HG02870 (cell line): Measurements from ENCODE around the gene MEGF11.

Source experiments
- ATAC-seq: cut with Tn5 transposase; IDR thresholded peaks from one replicate; pipeline ENCODE4 v1.9.1; 2021; ENCODE audit warnings: mild to moderate bottlenecking, moderate library complexity; ENCODE audit not compliant: unreplicated experiment

The MEGF11 gene

DNA sequence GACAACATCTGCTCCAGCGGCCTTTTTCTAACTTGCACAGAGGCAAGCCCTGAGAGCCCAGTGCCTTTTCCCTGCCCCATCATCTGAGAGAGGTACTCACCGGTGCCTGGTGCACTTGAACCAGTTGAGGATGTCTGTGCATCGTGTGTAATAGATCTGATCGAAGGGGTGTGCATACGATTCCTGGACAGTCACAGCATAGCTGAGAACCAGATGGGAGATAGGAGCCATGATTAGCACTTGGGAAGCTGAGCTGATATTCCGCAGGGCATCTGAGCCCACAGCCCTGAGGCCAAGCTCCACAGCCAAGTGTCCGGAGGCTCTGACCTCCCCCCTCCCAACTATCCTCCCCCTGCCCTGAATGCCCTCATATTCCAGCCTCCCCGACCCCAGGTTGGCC is 129.8 kb downstream of the MEGF11 start:
- ATAC-seq: no peak

DNA sequence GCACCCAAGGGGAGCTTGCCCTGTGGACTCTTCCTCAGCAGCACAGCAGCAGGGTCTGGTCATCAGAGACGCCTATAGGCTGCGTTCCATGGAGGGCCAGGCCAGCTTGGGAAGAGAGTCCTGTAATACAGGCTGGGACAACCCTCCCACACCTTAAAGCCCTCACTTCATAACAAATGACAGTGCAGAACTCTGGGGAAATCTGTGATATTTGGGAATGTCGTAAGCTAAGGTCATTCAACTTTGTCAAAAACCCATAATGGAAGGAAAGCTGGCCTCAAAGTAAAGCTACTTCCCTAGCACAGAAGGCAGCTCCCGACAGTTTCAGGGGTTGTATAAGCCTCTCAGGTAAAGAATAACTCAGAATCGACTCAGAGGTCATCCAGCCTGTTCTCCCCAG is 133.1 kb downstream of the MEGF11 start:
- ATAC-seq: no peak

DNA sequence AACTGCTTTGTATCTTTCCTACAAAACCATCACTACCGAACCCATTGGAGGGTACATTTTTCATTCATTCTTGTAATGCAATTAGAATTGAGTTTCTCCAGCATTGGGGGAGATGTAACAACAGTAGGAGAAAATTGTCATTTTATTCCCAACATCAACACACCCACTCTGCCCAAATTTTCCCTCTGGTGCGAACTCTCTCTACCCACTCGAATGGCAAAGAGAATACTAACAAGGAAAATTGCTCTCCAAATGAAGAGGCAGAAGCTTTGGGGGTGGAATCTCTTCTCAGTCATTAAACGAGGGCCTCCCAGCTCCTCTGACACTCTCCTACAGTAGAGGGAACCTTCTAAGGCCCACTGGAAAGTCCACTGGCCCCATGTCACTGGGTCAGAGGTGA is 135.7 kb downstream of the MEGF11 start:
- no peak for ATAC-seq

DNA sequence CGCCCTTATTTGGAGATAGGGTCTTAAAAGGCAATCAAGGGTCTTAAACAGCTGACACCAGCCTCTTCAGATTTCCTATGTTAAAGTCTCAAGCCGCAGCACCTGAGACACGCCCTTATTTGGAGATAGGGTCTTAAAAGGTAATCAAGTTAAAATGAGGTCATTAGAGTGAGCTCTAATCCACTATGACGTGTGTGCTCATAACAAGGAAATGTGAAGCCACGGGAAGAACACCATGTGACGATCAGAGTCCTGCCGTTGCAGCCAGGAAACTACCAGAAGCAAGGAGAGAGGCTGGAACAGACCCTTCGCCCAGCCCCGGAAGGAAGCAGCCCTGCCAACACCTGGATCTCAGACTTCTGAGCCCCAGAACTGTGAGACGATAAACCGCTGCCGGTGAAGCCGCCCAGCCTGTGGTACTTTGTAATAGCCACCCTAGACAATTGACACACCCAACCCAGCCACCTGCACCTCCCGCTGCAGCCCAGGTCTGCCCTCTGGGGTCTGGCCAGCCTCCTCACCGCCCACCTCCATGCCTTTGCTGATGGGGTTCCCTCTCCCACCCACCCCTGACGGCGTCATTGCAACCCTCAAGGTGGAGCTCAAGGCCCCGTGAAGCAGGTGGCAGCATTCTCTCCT is 137.9 kb downstream of the MEGF11 start:
- ATAC-seq: no peak

DNA sequence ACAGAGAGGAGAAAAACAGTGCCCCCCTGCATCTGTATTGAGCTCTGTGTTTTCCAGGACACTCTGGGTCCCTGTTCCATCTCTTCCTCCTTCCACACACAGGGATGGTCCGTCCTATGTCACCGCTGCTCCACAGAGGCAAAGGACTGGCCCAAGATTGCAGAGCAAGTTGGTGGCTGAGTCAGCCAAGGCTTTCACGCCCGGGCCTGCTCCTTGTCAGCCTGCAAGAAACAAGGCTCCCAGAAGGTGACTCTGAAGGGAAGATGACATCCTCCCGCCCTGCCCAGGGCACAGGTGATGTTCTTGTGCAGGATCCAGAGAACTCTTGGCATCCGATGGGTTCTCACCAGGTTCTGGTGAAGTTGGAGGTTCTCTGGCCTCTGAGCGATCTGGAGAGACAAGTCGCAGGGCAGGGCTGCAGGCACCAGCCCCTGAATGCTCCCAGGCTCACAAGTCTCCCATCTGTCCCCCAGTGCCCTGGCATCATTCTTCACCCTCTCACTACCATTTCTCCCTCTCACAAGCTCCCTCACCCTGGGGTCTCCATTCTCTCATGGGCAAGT is 138.6 kb downstream of the MEGF11 start:
- no peak for ATAC-seq

DNA sequence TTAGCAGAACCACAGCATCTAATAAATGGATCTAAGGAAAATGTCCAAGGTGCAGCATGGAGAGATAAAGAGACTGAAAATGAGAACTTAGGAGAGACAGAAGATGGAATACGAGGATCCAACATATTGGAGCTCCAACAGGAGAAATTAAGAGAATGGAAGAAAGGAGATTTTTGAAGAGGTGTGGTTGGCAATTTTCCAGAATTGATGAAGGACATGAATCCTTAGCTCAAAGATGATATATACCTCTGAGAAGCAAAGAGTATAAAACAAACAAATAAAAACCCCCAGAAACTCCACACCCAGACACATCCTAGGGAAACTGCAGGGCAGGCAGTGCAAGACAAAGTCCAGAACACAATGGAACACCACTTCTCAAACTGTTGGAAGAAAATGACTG is 141.2 kb downstream of the MEGF11 start:
- no peak for ATAC-seq

DNA sequence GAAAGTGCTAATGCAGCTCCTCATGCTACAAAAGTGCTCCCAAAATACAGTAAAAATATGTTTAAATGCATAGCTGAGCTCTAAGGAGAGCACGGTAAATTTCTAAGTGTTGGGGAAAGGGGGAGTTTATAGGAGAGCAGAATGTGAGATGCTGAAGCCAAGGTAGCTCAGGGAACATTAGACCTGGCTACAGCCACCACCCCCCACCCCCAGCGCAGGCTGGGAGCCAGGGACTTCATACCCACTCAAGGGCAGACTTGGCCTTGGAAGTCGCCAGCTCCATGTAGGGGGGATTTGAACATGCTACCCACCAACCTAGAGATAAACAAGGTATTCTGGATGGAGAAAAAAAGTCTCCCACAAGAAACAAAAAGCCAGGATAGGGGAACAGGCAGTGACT is 142.2 kb downstream of the MEGF11 start:
- no peak for ATAC-seq

DNA sequence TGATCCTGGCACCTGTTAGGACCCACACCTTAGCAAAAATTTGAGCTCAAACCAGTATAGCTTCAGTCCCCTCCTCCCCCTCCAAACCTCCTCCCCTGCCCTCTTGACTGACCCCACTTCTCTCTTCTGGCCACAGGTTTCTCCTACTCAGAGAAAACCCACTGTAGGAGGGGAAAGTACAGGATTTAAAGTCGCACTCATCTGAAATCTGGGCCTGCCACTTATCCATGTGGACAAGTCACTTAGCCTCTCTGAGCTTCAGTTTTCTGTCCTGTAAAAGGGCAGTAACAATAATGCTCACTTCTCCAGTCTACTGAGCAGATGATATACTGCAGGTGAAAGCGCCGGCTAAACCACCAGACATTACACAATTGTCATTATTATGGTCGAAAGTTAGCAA is 142.7 kb downstream of the MEGF11 start:
- ATAC-seq: no peak

DNA sequence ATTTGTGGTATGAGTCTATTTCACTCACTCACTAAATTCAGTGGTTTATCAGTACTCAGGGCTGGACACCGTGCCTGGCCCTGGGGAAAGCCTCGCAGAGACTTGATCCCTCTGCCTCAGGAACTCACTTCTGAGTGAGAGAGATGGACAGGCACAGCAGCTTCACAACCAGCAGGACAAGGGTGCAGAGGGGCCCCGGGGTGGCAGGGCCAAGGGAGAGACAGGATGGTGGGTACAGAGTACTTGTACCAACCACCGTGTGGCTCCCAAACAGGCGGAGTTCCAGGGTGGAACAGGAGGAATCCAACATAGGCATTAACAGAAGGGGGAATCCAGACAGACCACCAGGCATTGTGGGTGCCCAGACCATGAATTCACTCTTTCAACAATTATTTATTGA is 143.7 kb downstream of the MEGF11 start:
- no peak for ATAC-seq

DNA sequence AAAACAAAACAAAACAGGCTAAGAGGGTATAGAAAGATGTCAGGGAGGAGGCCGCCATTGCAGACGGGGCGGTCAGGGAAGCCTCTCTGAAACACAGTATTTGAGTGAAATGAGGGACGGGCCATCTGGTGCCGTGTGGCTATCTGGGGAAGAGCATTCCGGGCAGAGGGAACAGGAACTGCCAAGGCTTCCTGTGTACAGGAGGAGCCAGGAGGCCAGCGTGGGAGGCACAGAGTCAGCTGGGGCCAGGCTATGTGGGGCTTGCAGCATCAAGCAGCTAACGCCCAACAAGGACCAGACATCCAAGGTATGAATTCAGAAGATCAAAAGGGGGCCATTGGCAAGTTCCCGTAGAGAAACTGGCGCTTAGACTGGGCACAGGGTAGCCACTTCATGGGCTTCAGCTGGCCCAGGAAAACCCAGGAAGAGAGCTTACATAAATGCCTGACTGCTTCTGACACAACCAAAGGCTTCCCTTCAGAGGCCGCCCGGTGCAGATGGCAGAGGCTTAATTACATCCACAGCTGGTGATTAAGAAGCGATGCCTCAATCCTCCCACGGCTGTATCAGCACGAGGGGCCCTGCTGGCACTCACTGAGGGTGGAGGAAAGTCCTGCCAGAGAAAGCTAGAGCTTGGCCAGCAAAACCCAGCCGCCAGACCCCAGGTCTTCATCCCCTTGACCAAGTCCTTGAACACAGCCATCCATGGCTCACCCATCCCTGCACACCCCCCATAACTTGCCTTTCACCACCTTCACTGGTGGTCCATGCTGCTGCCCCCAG is 144.9 kb downstream of the MEGF11 start:
- no peak for ATAC-seq

DNA sequence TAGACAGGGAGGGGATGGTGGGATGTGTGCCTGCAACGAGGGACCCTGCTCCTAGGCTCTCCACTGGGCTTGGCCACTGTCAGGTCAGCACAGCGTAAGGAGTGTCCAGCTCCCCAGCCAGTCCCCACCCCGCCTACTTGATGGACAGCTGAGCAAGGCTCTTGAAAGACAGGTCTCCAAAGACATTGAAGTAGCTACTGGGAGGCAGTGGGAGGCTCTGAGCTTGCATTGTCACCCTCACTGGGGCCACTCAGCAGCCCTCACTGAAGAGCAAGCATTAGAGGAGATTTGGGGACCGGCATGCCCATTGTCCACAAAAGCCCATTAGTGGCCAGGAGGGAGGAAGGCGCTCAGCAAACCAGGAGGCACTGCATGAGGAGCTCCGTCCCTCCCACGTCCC is 146.5 kb downstream of the MEGF11 start:
- ATAC-seq: no peak

DNA sequence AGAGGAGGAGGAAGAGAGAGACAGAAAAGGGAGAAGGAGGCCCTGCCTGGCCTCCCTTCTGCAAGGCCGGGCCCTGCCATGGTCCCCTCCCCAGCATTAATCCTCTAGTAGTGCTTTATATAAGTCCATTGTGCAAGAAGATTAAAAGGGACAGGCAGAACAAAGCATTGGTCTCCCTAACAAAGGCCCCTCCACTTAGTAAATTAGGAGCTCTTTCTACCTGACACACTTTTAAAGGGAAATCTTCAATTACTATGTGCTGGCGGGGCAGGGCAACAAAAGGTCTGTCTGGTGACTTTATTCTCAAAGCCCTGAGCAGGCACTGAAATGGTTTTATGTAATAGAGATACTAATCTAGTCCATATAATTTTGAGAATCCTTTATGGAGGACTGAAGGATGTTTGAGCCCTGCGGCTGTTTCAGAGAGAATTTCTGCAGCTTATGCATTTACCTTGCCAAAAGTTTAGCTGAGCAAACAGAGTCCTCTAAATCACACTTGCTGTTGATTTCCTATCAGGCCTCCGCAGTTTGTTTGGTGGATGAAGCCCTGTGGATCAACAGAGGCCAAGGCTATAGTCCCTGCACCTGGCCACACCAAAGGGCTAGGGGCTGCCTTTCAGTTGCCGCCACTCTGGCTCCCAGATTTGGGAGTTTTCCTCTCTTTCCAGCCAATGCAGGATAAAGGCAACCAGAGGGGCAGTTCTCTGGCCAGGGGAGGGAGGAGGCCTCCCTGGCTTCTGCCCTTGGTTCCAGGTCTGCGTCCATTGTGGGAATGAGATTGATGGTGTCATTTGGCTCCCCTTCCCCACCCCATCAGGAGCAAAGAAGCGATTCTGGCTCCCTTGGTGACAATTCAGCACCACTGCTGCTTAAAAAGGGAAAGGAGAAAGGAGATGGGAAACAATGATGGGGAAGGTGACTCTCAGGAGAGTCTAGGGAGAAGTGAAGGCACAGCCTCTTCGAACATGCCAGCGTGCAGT is 148.0 kb downstream of the MEGF11 start:
- no peak for ATAC-seq

DNA sequence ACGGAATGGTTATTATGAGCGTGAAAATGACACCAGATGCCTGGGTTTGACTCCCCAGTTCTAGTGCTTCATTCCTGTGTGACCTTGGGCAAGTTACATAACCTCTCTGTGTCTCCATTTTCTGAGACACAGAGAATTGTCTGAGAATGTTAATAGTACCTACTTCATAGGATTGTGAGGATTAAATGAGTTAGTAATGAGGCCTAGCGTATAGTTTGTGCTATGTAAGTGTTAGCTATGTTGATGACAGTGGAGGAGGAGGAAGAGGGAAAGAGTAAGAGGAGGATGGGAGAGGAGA is 150.3 kb downstream of the MEGF11 start:
- no peak for ATAC-seq

DNA sequence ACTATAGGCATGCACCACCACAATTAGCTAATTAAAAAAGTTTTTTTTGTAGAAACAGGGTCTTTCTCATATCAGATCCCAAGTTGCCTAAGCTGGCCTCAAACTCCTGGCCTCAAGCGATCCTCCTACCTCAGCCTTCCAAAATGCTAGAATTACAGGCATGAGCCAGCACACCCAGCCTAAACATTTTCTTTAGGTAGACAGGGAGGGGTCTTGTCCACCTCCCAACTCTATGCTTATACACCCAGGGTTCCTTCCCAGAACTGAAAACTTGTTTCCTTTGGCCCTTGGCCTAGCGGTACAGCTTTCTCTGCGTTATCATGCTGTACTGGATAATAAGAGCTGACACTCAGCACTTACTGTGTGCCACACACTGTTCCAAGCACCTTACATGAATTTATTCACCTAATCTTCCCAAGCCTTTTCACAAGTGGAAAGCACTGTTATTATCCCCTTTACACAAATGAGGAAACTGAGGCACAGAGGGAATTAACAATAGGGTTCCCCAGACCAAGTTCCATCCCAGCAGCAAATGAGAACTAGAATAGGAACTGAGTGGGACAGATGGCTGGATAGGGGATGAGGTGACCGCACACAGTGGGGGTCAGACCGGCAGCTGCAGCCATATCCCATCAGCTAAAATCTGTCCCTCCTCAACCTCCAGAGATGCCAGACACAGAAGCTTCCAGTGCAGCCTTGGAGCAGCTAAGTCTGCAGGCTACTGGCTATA is 150.8 kb downstream of the MEGF11 start:
- no peak for ATAC-seq

DNA sequence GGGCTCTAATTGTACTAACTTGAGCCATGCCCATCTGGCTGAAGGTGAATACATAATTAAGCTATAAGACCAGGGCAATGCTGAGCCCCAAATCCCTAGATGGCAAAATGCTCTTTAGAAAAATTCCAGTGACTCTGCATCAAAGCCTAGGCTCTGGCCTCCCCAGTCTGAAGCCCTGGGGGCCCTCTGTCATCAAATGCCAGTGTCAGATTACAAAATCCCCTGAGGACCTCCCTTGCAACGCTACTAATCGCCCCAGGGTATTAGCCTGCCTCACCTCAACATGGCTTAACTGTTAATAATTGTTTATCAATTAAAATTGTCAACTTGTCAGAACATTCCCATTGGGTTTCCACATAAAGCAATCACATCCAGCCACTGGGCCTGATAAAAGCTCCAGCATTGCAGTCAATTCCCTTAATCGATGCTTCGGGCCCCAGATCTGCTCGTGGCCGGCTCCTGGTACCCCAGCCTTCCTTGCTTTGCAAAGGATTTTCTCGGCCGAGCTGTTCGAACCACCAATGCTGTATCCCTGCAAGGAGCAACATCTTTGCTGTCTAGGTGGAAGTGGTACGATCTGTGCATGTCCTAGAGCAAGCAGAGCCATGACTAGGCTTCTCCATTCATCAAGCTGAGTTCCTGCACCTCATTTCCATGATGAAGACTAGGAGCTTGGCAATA is 151.7 kb downstream of the MEGF11 start:
- no peak for ATAC-seq

DNA sequence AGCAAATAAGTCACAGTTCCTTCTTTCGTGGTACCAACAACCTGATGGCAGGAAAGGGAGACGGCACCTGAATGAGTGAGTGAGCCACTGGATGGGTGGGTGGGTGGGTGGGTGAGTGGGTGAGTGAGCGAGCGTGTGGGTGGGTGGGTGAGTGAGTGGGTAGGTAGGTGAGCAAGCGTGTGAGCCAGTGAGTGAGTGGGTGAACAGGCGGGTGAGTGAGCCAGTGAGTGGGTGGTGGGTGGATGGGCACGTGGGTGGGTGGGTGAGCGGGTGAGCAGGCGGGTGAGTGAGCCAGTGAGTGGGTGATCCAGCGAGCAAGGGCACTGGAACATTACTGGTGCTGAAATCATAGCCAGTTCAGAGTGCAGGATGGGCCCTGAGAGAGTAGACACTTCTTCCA is 152.8 kb downstream of the MEGF11 start:
- ATAC-seq: no peak

DNA sequence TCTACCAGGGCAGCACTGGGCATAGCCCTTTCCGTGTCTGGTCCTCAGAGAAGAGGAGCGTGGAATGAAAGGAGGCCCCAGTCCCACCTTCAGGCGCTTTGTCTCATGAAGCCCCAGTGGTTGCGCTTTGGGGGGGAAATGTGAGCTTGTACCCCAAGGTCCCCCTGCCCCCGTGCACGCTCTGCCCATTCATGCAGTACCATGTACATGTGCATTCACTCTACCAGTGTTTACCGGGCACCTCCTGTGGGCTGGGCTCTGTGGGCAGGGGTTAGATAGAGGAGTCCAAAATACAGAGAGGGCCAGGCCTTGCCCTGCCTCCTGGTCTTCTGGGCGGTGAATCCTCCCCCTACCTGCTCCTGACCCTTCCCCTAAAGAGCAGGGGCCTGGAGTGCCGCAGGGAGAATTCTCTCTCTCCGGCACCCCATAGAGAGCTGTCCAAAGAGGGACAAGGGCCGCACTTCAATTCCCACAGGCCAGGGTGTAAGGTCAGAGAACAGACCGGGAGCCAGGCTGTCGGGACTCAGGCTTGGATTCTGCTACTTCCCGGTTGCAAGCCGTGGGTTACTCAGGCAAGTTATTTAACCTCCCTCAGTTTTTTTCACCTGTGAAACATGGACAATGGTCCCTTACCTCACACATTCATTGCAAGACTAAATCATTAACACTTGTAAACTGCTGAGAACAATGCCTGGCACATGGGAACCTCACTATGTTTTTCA is 153.4 kb downstream of the MEGF11 start:
- no peak for ATAC-seq

DNA sequence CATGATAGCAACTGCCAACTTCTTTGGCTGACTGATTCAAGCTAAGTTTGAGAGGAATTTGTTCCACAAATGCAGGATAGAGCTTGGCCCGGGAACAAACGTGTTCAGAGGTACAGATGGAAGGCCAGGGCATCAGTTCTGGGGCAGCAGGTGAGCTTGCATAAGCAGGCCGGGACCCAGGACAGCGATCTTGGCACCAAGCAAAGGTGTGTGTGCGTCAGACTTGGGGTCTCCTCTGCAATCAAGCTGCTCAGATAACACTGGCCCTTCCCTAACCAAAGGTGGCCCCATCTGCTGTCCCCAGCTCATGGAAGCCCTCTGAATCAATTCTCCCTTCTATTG is 155.6 kb downstream of the MEGF11 start:
- ATAC-seq: no peak

DNA sequence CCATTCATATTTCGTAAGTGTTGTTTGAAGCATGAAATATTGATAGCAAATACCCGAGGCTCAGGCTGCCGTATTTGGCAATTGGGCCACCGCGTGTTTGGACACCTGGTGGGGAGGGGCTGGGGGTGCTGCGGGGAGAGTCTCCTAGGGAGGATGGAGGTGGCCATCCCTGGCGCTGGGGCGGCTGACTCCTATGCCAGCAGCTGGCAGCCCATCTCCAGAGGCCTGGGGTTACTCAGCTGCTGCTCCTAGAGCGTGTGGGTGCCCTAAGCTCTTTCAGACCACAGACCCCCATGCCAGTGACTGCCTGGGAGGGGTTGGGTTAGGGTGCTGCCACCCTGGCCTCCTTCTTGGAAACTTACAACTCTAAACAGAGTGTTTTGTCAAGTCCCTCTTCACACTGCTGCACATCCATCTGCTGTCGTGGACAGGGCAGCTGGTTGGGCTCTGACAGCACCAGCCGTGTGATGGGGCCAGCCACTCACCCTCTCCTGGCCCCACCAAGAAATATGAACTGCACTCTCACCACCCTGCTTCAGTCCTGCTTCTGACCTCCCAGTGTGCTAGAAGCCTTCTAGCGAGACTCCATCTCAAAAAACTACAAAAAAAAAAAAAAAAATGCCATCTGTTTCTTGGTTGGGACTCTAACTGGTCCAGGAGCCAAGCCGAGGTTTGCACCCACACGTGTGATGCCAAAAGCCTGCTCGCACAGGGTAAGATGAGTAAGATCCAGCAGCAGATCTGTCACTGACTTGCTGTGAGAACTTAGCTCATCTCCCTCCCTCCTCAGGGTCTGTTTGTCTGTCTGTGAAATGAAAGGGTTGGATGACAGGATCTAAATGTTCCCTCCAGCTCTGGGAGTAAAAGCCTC is 156.2 kb downstream of the MEGF11 start:
- no peak for ATAC-seq
